Aorta (tissue), 5 donors: ENCODE results near the gene WASF3. TPM values are rescaled to one million over a fixed set of nuclear protein-coding genes. Genes with fewer than 3 reads are reported as not detected.

Source experiments
- ATAC-seq: fragments of 200-7000 bp; cut with Tn5 transposase; one replicate; pipeline ENCODE4 v1.9.1; 2022; ENCODE audit warnings: moderate library complexity; ENCODE audit not compliant: low FRiP score
- DNase-seq, 2 donors: peaks; one replicate each; pipeline ENCODE4 v3.0.0-alpha.2; 2020
- H3K27ac ChIP-seq, 2 donors: one replicate each; pipeline ENCODE4 v1.5.1; 2013; ENCODE audit warnings: low read length in 2 of 2, mild to moderate bottlenecking in 2 of 2, moderate library complexity in 2 of 2, control low read depth in 1 of 2, inconsistent platforms in 1 of 2, low read depth in 1 of 2
- H3K27me3 ChIP-seq, 2 donors: one replicate each; pipeline ENCODE4 v1.6.1; 2013; ENCODE audit warnings: control low read depth in 1 of 2, low read length in 1 of 2, mild to moderate bottlenecking in 1 of 2, moderate library complexity in 1 of 2; ENCODE audit not compliant: insufficient read depth in 2 of 2, control insufficient read depth in 1 of 2
- H3K36me3 ChIP-seq, 2 donors: one replicate each; pipeline ENCODE4 v1.6.1; 2013; ENCODE audit warnings: control low read depth in 1 of 2, low read length in 1 of 2, mild to moderate bottlenecking in 1 of 2; ENCODE audit not compliant: insufficient read depth in 2 of 2, control insufficient read depth in 1 of 2
- H3K4me1 ChIP-seq, 2 donors: one replicate each; pipeline ENCODE4 v1.6.1; 2013; ENCODE audit warnings: low read length in 2 of 2, control low read depth in 1 of 2, mild to moderate bottlenecking in 1 of 2, moderate library complexity in 1 of 2; ENCODE audit not compliant: insufficient read depth in 2 of 2, control insufficient read depth in 1 of 2
- H3K4me3 ChIP-seq, 2 donors: one replicate each; pipeline ENCODE4 v1.5.1; 2013; ENCODE audit warnings: low read length in 2 of 2, control low read depth in 1 of 2, mild to moderate bottlenecking in 1 of 2
- H3K9me3 ChIP-seq: one replicate; pipeline ENCODE4 v1.6.1; 2013; ENCODE audit warnings: mild to moderate bottlenecking, low read length; ENCODE audit not compliant: control insufficient read depth
- WGBS, 2 donors: extraction: QIAGEN DNeasy Blood & Tissue Kit; methylation state at CpG; one replicate each; pipeline ENCODE4 v1.1.7; 2013; 5-methylcytosine and 5-hydroxymethylcytosine counted together
- intact Hi-C, 2 donors: fragments of 100-400 bp; cut with DNase I; formaldehyde crosslinking; loops; one replicate each; pipeline versions ENCODE4 v1.14.2 to v1.15.0; 2022
- polyA plus RNA-seq, 2 donors: library from polyadenylated mRNA; stranded (reverse); fragments of 200-250 nt; gene quantifications; one replicate each; pipeline ENCODE4 v1.2.3, GENCODE V29; 2013
- total RNA-seq, 2 donors: library from RNA; stranded (reverse); fragmentation: NEBNext Ultra II Directional; extraction: Animal tissue kit (Norgen Biotek cat#: 25700); gene quantifications; one replicate each; pipeline ENCODE4 v1.2.1, GENCODE V29; 2021
- donor health status: healthy with polysubstance abuse.
- donor health status: Bipolar disorder and iron deficiency.
- donor health status: DM: no; HTN: no; CAD: no.
- donor health status: DM: no; HTN: no; CAD: no.
- donor health status: DM: yes; HTN: yes; CAD: no.

WASF3 gene
- total and polyA plus RNA-seq, 4 donors = 5.4 to 27.1 (median 17.6) TPM

DNA sequence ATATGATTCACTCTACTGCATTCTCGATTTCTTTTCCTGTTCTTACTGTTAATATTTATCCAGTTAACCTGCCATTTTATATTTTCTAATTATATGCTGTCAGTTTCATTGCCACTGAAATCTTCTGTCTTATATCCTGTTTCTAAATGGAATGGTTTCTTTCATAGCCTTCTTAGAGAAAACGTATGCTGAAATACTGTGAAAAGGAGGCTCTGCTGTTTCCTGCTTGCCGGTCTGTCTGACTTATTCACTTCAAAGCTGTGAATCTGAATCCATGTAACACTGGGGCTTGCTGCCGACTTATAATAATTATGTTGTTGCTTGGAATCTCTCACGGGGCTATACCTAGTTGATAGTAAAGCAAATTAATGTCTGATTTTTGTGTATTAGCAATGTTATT lies 123.1 kb downstream of the WASF3 start:
- DNase-seq (no peak), ATAC-seq (no peak)
- WGBS, 2 donors = 44 to 45% methylated on average over 5 of the region's 5 CpGs
- Histone ChIP-seq H3K36me3 (peaks cover 0 to 7% of the 10 kb centered on the region in 2 donors), H3K4me1 (no peaks in the 10 kb centered on the region), H3K9me3 (no peaks in the 10 kb centered on the region), H3K27ac (no peak overlapping the region), H3K4me3 (no peak overlapping the region), H3K27me3 (no peaks in the 10 kb centered on the region)
- intact Hi-C loops = no loop called here

DNA sequence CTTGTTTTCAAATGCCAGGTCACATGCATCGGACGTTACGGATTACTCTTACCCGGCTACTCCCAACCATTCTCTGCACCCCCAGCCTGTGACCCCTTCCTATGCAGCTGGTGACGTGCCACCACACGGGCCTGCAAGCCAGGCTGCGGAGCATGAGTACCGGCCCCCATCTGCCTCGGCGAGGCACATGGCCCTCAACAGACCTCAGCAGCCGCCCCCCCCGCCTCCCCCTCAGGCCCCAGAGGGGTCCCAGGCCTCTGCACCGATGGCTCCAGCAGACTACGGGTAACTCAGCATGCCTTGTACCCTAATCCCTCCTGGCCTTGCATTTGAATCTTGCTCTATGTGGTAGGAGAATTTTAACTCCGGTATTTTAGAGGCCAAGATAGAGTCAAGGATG lies 123.6 kb downstream of the WASF3 start:
- DNase-seq = no peak
- WGBS, 2 donors = 93 to 94% methylated on average over 15 of the region's 15 CpGs
- no peak for ATAC-seq

DNA sequence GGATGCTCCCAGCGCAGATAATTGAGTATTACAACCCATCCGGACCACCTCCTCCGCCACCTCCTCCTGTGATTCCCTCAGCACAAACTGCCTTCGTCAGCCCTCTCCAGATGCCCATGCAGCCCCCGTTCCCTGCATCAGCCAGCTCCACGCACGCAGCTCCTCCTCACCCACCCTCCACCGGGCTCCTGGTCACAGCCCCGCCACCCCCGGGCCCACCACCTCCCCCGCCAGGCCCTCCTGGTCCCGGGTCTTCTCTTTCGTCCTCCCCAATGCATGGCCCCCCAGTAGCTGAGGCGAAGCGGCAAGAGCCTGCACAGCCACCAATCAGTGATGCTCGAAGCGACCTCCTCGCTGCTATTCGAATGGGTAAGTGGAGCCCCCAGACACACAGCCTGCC lies 125.1 kb downstream of the WASF3 start:
- intact Hi-C loops = no loop called here
- ATAC-seq = no peak

More for the DNA sequence above, 123.6 kb downstream of the WASF3 start:
- intact Hi-C loops = no loop called here
- no peaks in the 10 kb centered on the region for H3K4me1 ChIP-seq
- H3K27ac ChIP-seq = no peak overlapping the region
- peaks cover 0 to 7% of the 10 kb centered on the region in 2 donors for H3K36me3 ChIP-seq
- no peaks in the 10 kb centered on the region for H3K27me3 ChIP-seq
- H3K9me3 ChIP-seq = no peaks in the 10 kb centered on the region
- no peak overlapping the region for H3K4me3 ChIP-seq

DNA sequence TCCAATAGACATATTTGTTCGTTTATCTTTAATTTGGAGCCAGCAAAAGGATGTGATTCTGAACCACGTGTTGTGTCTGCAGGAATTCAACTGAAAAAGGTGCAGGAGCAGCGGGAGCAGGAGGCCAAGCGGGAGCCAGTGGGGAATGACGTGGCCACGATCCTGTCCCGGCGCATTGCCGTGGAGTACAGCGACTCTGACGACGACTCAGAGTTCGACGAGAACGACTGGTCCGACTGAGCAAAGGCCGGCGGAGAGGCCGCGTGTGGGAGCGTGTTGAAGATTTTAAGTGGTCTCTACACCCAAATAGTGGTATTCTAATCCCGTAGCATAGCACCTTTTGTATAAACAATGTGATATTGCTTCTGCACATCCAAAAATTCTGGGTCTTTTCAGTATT lies 128.1 kb downstream of the WASF3 start:
- Histone ChIP-seq H3K9me3 (peaks cover 3% of the 10 kb centered on the region), H3K27ac (no peak overlapping the region), H3K27me3 (no peaks in the 10 kb centered on the region), H3K4me3 (no peak overlapping the region), H3K4me1 (no peaks in the 10 kb centered on the region), H3K36me3 (peaks cover 0 to 12% of the 10 kb centered on the region in 2 donors)
- 94 to 95% methylated on average over 22 of the region's 22 CpGs for WGBS, 2 donors
- ATAC-seq (no peak), DNase-seq (no peak)
- intact Hi-C loops = no loop called here

More for the DNA sequence above, 125.1 kb downstream of the WASF3 start:
- H3K4me3 ChIP-seq = no peak overlapping the region
- no peak for DNase-seq
- H3K27me3 ChIP-seq = no peaks in the 10 kb centered on the region
- no peak overlapping the region for H3K27ac ChIP-seq
- 96 to 98% methylated on average over 19 of the region's 19 CpGs for WGBS, 2 donors
- no peaks in the 10 kb centered on the region for H3K4me1 ChIP-seq
- H3K36me3 ChIP-seq = peaks cover 0 to 9% of the 10 kb centered on the region in 2 donors
- no peaks in the 10 kb centered on the region for H3K9me3 ChIP-seq

DNA sequence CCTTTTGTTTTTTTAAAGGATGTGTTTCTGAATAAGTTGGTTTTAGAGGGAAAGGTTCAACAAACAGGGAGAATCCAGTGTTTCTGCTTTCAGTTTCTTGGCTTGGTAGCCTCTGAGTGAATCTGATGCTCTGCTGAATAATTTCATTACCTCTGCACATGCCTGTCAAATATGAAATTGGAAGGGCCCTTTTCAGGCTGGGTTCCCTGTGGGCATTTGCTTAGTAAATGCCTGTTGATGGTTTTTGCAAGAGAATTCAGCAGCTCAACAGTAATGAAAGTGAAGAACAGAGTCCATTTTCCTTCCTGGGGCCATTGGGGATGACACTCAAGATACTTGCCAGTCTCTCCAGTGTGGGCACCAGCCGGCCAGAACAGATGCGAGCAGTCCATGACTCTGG lies 128.8 kb downstream of the WASF3 start:
- DNase-seq = no peak

DNA sequence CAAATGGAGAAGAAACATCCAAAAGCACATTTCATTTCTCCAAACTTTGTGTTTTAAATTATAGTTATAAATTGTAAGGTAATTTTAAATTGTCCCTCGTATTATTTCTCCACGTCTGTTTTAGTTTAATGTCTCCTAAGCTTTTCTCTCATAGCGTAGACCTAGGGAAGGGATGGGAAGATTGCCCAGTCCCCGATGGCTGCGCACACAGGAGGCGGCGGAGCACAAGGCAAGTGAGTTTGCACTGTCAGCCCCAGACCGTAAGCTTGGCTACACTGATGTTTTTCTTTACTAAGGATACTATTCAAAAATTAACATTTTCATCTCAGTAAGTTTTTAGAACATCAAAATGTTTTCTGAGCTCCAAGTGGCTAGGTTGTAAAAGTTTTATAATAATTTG lies 130.8 kb downstream of the WASF3 start:
- ATAC-seq (no peak), DNase-seq (no peak)
- Histone ChIP-seq H3K4me3 (no peak overlapping the region), H3K27ac (no peak overlapping the region), H3K27me3 (no peaks in the 10 kb centered on the region), H3K36me3 (peaks cover 0 to 9% of the 10 kb centered on the region in 2 donors), H3K4me1 (no peaks in the 10 kb centered on the region), H3K9me3 (peaks cover 3% of the 10 kb centered on the region)
- intact Hi-C loops = no loop called here
- 90 to 96% methylated on average over 8 of the region's 8 CpGs for WGBS, 2 donors

More for the DNA sequence above, 128.8 kb downstream of the WASF3 start:
- Histone ChIP-seq H3K27me3 (no peaks in the 10 kb centered on the region), H3K27ac (no peak overlapping the region), H3K36me3 (peaks cover 0 to 12% of the 10 kb centered on the region in 2 donors), H3K4me1 (no peaks in the 10 kb centered on the region), H3K4me3 (no peak overlapping the region), H3K9me3 (peaks cover 3% of the 10 kb centered on the region)
- no peak for ATAC-seq
- 93 to 95% methylated on average over 2 of the region's 2 CpGs for WGBS, 2 donors
- intact Hi-C loops = no loop called here

DNA sequence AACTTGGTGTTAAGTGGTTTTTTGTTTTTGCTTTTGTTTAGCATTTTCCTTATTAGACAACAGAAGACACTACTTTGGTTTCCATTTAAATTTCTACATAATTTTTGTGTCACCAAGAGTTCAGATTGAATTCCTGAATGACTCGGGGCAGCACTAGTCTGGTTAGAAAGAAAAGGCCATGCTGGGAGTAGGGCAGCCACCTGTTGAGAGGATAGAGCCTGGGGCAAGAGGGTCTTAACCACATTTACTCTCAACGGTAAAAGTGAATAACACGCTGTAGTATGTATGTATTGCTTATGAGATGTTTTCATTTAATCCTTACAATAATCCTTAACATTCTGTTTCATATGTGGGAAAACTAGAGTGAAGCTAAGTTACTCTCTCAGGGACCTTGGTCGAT lies 131.5 kb downstream of the WASF3 start:
- WGBS, 2 donors = 90 to 97% methylated on average over 4 of the region's 4 CpGs
- DNase-seq = no peak
- Histone ChIP-seq H3K9me3 (peaks cover 3% of the 10 kb centered on the region), H3K4me3 (no peak overlapping the region), H3K4me1 (no peaks in the 10 kb centered on the region), H3K36me3 (peaks cover 0 to 7% of the 10 kb centered on the region in 2 donors), H3K27me3 (no peaks in the 10 kb centered on the region), H3K27ac (no peak overlapping the region)
- intact Hi-C loops = no loop called here
- no peak for ATAC-seq

DNA sequence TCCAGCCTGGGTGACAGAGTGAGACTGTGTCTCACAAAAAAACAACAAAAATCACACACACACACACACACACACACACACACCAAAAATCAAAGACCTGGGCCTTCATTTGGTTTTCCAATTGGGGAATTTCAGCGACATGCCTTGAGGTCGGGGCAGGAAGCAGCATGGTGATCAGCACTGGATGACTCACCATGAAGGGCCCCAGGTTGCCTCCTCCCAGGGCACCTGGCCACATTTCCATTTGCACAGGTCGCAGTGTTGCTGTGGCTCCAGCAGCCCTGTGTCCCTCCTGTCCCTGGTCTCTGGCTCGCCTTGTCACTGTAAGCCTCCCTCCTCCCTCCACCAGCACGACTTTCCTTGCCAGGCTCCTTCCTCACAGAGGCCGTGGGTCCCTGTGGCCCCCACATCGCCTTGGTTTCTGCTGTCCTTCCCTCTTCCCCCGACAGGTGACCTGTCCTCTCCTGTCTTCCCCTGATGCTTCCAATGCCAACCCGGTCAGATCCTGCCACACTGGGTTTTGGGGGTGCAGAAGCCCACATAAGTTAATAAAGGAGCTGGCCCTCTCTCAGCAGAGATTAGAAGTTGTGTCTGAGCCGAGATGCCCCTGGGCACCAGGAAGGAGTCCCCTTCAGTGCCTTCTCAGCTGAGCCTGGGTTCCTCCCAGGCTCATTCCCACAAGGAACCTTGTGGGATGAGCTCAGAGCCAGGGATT lies 136.4 kb downstream of the WASF3 start:
- intact Hi-C loops = no loop called here
- H3K27me3 ChIP-seq = no peaks in the 10 kb centered on the region
- no peaks in the 10 kb centered on the region for H3K4me1 ChIP-seq
- WGBS, 2 donors = 84 to 87% methylated on average over 10 of the region's 10 CpGs
- ATAC-seq (no peak), DNase-seq (no peak)
- no peak overlapping the region for H3K4me3 ChIP-seq
- peaks cover 3% of the 10 kb centered on the region for H3K9me3 ChIP-seq
- H3K27ac ChIP-seq = no peak overlapping the region
- H3K36me3 ChIP-seq = peaks cover 0 to 3% of the 10 kb centered on the region in 2 donors

DNA sequence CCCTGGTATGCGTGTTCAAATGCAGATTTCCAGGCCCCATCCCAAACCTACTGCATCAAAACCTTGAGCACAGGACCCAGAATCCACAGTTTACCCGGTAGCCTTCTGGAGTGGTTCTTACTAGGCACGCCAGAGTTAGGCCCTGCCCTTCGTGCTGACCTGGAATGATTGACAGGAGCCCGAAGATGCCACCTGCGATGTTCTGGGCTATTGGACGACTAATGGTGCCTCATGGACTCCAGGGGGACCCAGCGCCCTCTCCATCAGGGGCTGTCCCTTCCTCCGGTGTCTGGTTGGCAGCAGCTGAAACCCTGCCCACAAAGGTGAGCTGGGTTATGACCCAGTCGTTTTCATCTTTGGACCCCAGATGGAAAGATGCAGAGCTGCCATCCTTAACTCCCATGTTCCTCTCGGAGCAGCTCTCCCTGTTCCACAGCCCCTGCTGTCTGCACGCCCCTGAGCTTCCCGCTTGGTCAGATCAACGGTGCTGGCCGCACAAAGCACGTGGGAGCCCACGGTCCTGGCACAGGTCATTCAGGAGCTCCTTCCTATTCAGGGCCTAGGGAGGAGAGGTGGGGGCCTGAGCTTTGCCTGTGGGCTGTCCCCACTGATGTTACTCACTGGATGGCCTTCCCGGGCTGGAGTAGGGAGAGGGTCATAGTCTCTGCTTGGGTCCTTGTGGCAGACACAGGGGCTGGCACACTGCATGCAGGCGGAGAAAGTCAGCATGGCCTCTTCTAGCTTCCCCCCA lies 137.3 kb downstream of the WASF3 start:
- DNase-seq (no peak), ATAC-seq (no peak)
- Histone ChIP-seq H3K27me3 (no peaks in the 10 kb centered on the region), H3K27ac (no peak overlapping the region), H3K36me3 (no peaks in the 10 kb centered on the region), H3K9me3 (no peaks in the 10 kb centered on the region), H3K4me3 (no peak overlapping the region), H3K4me1 (no peaks in the 10 kb centered on the region)
- WGBS, 2 donors = 84% methylated on average over 19 of the region's 19 CpGs
- intact Hi-C loops = loop anchor here (5.0 kb wide), 3 partner anchors 197 to 512 kb away; no protein-coding TSS in a partner anchor
